Measurements from ENCODE around the gene ARHGAP19.

GRCh38 chr10:97328646-97329453 lies 36.4 kb upstream of the ARHGAP19 start:
- TF ChIP-seq POLR2AphosphoS5 (IDR thresholded peaks at IDR 0.05; ENCODE audit: borderline replicate concordance, low read depth, low read length) (no peak; the same call in 1 of the 2 replicates), EZH2 (IDR thresholded peaks at IDR 0.05) (no peak), FOXP2 (optimal IDR thresholded peaks at IDR 0.05; ENCODE audit: control extremely low read depth, extremely low read length, insufficient read depth) (no peak)
